Stimulated activated CD4-positive, alpha-beta T cell treated with anti-CD3 and anti-CD28 coated beads, Interleukin-4, amount 100 ng/mL, for 4 hours (primary cell): ENCODE measurements around the gene FCRL1.

Experiments used
- DNase-seq, 2 experiments: peaks; one replicate each; pipeline ENCODE4 v3.0.0-alpha.2; 2020

FCRL1 gene

DNA sequence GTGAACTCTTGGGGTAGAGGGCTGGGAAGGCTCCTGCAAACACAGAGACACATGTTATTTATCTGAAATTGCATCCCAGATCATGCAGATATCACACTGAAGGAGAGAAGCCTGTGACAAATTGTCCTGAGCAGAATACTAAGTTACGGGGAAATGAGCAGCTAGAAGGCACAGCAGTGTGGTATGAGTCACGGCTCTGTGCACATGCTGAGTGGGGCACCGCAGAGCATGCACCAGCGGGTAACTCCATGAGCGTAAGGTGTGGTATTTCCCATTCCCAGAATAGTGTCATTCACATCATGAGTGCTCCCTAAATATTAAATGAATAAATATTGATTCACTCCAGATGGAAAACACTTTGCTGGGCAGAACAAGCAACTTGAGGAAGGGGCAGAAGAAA, 21.7 kb downstream of the FCRL1 start:
- DNase-seq, result no peak

DNA sequence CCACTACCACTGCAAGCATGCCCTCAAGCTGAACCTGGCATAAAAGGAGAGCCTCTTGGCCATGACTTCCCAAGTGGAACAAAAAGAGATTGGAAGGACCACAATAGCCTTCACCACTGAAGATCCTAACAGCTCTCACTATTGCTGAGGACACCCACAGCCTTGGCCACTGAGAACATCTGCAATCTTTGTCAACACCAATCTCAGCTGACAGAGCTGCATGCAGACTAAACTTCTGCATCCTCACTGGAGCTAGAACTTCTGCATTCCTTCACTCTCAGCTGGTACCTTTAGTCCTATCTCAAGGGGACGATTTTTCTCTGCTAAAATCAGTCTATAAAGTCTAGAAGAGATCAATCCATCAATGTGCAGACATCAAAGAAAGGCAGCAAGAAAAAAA, 34.7 kb downstream of the FCRL1 start:
- no peak for DNase-seq

DNA sequence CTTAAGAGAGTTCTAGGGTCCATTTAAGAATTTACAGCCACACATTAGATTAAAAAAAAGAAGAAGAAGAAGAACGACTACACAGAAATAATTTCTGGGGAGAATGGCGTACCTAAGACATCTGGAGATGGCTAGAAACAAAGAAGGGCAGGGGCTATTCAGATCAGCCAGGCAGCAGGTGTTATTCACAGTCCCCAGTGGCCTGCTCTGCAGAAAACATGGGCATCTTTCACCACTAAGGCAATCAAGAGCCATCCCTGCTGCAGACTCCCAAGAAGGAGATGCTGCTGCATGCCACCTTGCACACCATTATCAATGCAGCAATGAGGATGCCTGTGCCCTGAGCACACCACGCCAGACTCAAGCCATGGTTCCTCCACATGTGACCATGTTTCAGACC, 35.1 kb downstream of the FCRL1 start:
- no peak for DNase-seq

DNA sequence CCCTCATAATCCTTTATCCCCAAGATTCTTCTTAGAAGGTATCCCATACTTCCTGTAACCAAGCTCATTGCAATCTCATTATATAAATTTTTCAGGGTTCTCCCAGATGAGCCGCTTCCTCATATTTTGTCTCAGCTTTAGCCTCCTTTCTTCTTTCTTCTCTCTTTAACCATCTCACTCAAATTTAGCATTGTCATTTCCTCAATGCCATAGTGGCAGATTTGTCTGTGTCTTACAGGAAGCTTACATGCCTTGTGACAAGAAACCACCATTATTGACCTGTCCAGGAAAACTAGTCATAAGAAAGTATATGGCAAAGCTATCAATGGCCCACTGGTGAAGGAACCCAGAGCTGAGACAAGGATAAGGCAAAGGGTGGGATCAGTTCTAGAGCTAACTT, 37.0 kb downstream of the FCRL1 start:
- no peak for DNase-seq

DNA sequence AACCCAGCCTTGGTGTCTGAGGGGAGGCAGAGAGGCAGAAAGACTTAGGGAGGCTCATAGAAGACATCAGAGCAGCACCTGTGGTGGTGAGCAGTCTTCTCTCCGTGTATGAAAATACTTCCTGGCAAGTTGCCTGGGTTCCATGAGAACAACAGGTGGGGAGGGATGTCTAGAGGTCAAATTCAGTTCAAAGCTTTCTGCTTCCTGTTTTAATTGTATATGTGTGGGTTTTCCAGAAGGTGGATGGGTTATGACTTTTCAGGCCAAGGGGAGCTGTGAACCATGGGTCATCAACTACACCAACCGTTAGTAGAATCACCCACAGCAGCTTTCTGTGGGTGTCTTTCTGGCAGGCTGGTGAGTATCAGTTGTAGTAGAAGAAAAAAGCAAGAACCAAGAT, 38.9 kb downstream of the FCRL1 start:
- DNase-seq, result no peak

DNA sequence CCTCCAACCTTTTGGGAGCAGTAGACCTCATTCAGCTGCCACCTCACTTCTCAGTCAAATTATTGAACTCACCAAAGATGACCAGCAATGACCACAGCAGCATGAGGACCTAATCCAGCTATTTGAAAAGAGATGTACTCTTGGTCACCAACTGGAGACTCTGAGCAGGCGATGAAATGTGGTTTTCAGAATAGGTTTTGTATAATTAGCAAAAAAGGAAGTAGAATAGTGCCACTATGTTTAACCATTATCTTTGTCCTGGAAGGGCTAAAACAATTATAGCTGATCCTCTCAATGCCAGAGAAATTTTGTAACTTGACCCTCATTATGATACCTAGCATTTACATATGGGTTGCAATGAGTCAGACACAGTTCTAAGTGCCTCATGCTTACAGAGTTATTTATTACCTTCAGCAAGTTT, 42.9 kb downstream of the FCRL1 start, which contains the start of gene FCRL2:
Gene FCRL2, minus strand, starts transcription at position 162 of the 421 bp plus-strand sequence. Its CDS starts 59 bp downstream, at position 103.
- DNase-seq, result no peak

DNA sequence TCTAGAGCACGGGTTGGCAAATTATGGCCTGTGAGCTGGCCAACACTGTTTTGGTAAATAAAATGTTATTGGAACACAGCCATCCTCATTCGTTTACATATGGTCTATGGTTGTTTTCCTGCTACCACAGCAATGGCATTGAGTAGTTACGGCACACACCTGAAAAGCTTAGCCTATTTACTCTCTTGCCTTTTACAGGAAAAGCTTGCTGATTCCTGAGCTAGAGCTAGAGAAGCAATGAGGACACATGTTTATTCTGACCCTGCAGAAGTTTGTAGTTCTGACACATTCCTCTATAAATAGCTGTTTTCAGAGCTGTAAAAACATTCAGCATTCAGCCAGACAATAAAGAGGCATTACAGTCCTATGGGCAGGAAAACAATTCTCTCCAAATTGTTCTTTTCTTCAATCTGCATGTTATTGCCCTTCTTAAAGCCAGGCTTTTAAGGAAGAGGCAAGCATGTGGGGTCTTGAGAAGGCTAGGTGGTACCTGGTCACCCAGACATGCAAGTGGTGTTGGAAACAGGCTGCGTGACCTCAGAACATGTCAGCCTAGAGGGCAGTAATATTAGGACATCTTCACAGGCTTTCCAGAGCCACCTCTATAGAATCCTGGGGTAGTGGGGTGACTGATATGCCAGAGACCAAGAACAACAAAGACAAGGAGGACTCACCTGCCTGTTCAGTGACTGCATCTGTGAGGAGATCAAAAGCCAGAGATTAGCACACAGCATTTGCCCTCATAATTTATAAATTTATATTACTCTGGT, 44.6 kb downstream of the FCRL1 start:
- DNase-seq, result no peak

DNA sequence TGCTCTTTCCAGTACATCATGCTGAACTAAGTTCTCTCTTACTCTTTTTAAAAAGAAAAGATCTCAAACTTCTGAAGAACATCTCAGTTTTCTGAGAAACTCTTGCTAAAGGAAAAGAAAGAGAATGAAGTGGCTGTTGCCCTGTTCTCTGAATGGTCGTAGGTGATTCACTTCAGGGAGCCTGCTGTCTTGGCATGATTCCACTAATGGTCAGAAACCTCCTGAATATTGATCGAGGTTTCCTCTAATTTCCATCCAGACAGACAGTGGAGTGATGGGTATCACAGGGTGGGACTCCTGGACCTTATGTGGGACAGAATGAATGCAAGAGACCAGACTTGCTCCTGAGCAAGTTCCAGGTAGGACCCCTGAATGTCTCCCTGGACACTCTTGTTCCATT, 45.5 kb downstream of the FCRL1 start:
- DNase-seq, result no peak

DNA sequence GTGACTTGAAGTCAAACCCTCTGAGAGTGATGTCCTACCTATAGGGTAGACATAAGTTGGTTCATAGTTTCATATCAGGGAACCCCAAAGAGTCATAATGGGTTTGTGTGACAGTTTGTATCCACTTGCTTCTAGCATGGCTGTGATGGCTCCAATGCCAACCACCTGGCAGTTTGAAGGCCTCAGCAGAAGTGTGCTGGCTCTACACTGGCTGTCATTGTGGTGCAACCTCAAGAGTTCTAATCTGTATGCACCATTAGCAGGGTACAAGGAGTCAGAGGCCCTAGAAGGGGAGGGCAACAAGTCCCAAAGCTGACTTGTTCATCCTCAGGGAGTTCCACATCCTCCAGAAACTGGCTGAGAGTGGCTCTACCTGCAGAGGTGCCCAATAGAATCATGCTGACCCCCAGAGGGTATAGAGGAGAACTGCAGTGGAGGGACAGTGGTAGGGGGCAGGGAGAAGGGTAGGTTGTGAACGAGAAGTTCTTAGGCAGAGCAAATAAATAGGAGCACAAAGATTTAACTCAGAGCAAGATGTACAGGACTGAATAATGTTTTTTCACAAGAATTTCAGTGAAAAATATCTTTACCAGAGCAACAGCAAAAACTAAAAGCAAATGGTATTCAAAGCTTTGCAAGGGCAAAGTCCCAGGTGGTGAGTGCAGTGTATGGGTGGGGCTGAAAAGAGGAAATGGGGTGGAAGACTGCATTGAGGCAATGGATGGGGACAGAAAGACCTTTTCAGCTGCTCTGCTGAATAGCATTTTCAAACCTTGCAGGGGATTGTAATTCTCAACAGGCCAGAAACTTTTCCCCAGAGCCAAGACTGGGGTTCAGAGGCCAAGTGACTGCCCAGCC, 46.2 kb downstream of the FCRL1 start:
- DNase-seq, result no peak

DNA sequence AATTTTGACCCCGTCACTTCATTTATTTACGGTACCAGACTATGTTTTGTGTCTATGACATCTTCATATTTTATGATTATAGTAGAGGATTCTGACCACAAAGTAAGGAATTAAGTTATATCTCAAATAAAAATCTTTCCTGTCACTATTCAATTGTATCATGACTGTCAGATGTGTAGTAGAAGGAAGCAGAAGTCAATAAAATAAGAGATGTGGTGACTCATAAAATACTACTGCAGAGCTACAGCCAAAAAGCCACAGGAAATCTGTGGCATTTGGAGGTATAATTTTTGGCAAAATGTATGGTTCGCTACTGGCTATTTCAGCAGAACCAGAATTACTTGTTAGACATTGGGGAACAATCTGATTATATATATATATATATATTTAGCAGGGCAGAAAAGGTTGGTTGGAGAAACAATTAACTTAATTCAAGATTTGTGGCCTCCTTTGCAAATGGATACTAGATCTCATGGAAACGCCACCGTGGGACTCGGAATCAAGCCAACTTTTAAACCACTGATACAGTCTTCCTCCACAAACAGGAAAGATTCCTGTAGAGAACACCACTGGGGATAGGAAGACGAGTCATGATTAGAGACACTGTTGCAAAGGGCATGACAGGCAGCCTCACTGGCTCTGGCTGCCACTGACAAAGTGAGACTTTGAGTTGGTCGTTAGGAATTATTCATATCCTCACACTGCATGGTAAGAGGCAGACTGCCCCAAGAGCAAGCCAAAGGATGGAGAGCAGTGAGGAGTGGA, 48.1 kb downstream of the FCRL1 start:
- DNase-seq, result no peak

DNA sequence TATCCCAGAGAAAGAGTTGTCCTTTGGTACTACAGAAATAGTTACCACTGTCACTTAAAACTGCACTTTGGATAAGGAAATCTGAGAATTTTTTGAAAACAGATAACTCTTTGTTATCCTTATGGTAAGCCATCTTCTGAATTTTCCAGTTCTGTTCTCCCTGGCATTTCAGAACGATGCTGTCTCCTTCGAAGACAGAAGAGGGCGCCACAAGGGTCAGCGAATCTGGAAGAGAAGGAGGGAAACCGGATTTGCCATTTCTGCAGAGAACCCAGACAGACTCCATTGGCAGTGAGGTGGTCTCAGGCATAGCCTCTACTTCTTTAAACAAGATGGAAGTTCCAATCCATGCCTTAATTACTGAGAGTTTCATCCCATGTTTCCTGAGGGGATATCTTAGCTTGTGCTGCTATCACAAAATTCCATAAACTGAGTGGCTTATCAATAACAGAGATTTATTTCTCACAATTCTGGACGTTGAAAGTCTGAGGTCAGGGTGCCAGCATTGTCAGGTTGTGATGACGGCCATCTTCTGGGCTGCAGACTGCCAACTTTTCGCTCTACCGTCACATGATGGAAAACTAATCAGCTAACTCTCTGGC, 49.4 kb downstream of the FCRL1 start:
- no peak for DNase-seq

DNA sequence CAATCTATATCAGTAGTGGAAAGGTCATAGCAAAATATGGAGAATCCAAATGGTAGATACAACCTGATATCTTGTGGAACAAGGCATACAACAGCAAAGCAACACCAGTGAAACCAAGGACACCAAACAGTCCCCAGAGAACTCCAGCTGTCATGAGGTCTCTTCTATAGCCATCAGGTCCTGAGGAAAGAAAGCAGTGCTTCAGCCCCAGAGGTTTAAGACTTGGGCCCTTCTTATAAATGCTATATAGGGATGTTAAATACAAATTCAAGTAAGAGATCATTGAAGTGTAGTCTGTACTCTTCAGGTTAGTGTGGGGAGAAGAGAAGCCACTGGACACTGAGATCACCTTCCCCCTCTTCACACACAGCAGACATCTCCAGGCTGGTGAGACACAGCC, 53.1 kb downstream of the FCRL1 start:
- DNase-seq, result no peak

DNA sequence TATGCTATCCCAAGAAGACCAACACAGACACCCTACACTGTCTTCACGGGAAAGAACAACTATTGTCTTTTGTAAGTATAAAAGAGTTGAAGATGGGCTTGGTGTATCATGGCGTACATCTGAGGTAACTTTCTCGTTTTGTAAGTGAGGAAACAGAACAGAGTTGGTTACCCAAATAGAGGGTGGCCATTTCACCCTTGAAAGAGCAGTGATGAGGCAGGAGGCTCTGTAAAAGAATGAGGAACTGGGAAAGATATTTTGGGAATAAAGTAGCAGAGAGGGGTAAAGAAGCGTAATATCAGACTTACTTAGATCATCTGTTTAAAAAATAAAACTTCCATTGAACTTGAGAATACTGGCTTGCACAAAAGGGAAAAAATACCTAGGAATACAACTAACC, 61.9 kb downstream of the FCRL1 start:
- no peak for DNase-seq

DNA sequence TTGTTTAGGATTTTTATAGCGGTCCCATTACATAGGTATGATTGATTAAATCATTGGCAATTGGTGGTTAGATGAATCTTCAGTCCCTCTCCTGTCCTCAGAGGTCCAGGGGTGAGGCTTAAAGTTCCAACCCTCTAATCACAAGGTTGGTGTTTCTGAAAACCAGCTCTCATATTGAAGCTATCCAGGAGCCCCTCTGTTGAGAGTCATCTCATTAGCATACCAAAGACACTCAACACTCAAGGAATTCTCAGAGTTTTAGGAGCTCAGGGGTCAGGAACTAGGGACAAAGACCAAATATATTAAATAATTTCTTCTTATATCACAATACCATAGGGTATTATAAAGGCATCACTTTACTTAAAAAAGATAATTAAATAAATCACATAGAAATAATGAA, 66.3 kb downstream of the FCRL1 start:
- DNase-seq, result no peak

DNA sequence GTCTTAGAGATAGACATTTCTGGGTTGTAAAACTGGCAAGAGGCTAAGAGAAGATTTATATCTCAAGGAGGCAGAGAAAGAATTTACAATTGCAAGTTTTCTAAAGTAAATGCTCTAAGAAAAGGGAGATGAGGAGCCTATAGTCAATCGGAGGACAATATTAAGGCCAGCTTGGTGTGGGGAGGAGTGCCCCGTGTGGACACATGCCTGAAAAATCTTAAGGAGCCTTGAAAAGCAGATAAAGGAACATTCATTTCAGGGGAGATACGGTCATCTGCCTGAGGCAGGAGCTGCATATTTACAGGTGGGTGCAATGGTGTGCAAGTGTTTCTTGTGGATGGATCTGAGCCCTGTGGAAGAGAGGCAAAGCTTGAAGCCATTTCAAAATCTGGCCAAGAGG, 68.6 kb downstream of the FCRL1 start:
- DNase-seq, result no peak

DNA sequence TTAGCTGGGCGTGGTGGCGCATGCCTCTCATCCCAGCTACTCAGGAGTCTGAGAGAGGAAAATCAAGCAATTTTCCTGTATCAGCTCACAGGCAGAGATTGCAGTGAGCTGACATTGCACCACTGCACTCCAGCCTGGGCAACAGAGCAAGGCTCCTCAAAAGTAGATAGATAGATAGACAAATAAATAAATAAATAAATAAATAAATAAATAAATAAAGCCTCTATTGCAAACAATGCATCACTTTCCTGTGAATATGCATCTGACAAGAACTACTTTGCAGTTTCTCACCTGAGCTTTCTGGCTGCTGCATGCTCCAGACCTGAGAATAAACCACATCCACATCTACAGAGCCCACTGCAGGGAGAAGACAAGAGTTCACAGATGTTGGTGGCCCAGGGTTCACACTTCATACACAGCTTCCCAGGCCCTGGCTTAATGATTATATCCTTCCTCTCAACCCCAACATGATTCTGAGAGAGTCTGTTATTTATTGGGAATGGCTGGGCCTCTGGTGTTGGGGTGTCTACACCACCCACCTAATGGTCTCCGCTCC, 71.6 kb downstream of the FCRL1 start:
- DNase-seq, result no peak
